Sigmoid colon (tissue), 7 donors: ENCODE data around the gene ZNF284. TPM values are rescaled to one million over a fixed set of nuclear protein-coding genes. Genes with fewer than 3 reads are reported as not detected.

Source experiments
- DNase-seq: peaks from one replicate; pipeline ENCODE4 v3.0.0-alpha.2; 2019
- H3K27ac ChIP-seq, 4 donors: fragments of 200-600 bp; sonication (generic); one replicate each; pipeline ENCODE4 v1.5.1; 2016 to 2019; ENCODE audit warnings: mild to moderate bottlenecking in 1 of 4
- H3K27me3 ChIP-seq, 3 donors: fragments of 200-600 bp; sonication (generic); one replicate each; pipeline ENCODE4 v1.5.1; 2019; ENCODE audit warnings: mild to moderate bottlenecking in 1 of 3
- H3K36me3 ChIP-seq, 4 donors: fragments of 200-600 bp; sonication (generic); one replicate each; pipeline ENCODE4 v1.5.1; 2016 to 2019
- H3K4me1 ChIP-seq, 4 donors: fragments of 200-600 bp; sonication (generic); one replicate each; pipeline ENCODE4 v1.5.1; 2017 to 2019
- H3K4me3 ChIP-seq, 4 donors: fragments of 200-600 bp; sonication (generic); one replicate each; pipeline ENCODE4 v1.5.1; 2017 to 2019; ENCODE audit warnings: mild to moderate bottlenecking in 2 of 4, moderate library complexity in 1 of 4
- H3K9me3 ChIP-seq, 4 donors: fragments of 200-600 bp in 3 of 4; sonication (generic) in 3 of 4; one replicate each; pipeline versions ENCODE4 v1.5.1 to v1.6.1; 2013 to 2019
- CTCF ChIP-seq, 4 experiments: fragments of 450-650 bp in 3 of 4; fragments of 200-600 bp in 1 of 4; IDR thresholded peaks; one replicate each; pipeline ENCODE4 v1.5.1; 2016 to 2019; ENCODE audit warnings: antibody characterized with exemption in 4 of 4, mild to moderate bottlenecking in 3 of 4, moderate library complexity in 2 of 4
- EP300 ChIP-seq, 4 donors: sonication (generic); formaldehyde crosslinking; IDR thresholded peaks; one replicate each; pipeline ENCODE4 v1.6.1; 2017; ENCODE audit warnings: antibody characterized with exemption in 4 of 4
- POLR2A ChIP-seq, 2 donors: fragments of 450-650 bp; IDR thresholded peaks; one replicate each; pipeline ENCODE4 v1.6.1; 2016; ENCODE audit warnings: antibody characterized with exemption in 2 of 2, mild to moderate bottlenecking in 2 of 2, moderate library complexity in 2 of 2
- POLR2AphosphoS5 ChIP-seq, 4 donors: sonication (generic); formaldehyde crosslinking; IDR thresholded peaks; one replicate each; pipeline ENCODE4 v1.6.1; 2017; ENCODE audit warnings: antibody characterized with exemption in 4 of 4
- WGBS, 2 donors: extraction: QIAGEN DNeasy Blood & Tissue Kit; methylation state at CpG; one replicate each; pipeline ENCODE4 v1.1.7; 2013; 5-methylcytosine and 5-hydroxymethylcytosine counted together
- intact Hi-C: fragments of 100-400 bp; cut with DNase I; formaldehyde crosslinking; loops from one replicate; pipeline ENCODE4 v1.15.1; 2023
- polyA plus RNA-seq, 3 donors: library from polyadenylated mRNA; stranded (reverse); fragments of 200-250 nt; gene quantifications; one replicate each; pipeline ENCODE4 v1.2.3, GENCODE V29; 2013
- total RNA-seq, 4 donors: library from RNA; depleted of rRNA; stranded (reverse); fragments of >200 nt; gene quantifications; one replicate each; pipeline ENCODE4 v1.1.0, GENCODE V29; 2016
- donor health status: healthy with polysubstance abuse.
- donor health status: Bipolar disorder and iron deficiency.
- donor health status: healthy.

The ZNF284 gene
- 1 to 10 TPM; 1.8 to 3.6 (median 2.6) TPM for total RNA-seq
- under 1 TPM; 0.46 to 0.99 (median 0.60) TPM for polyA plus RNA-seq

GRCh38 chr19:44071824-44072542, at the start of gene ZNF284:
Gene ZNF284, plus strand, starts transcription at chr19:44072159. Its CDS starts 4,231 bp downstream, at chr19:44076390.
- Histone ChIP-seq H3K4me1 (peaks cover 0 to 14% (median 10%) of the 10 kb centered on the region in 4 donors), H3K27me3 (no peaks in the 10 kb centered on the region), H3K36me3 (peaks cover 0 to 10% (median 3%) of the 10 kb centered on the region in 4 donors), H3K4me3 (peak within 1 kb of the TSS; percentile 47 to 68 (median 62)), H3K27ac (peak within 1 kb of the TSS; percentile 60 to 68 (median 66)), H3K9me3 (peaks cover 5 to 16% (median 7%) of the 10 kb centered on the region in 4 donors)
- peak; percentile 92 for DNase-seq
- intact Hi-C loops, result loop anchor here (1.0 to 2.0 kb wide), 2 partner anchors 23 to 41 kb away; partner anchors contain the start of genes ZNF224 and ZNF225
- TF ChIP-seq CTCF (IDR thresholded peaks at IDR 0.05), result no peak
- no peak for TF ChIP-seq EP300 (IDR thresholded peaks at IDR 0.05)
- TF ChIP-seq POLR2AphosphoS5 (IDR thresholded peaks at IDR 0.05), result peak in 3 of 4 donors; percentile 44 to 60 (median 55)
- WGBS, 2 donors, result 1% methylated on average over 40 of the region's 40 CpGs

GRCh38 chr19:44024900-44025216, 47.1 kb upstream of the ZNF284 start:
- peak overlapping the region; percentile 60 to 76 (median 69) for H3K4me3 ChIP-seq
- H3K27me3 ChIP-seq, result no peaks in the 10 kb centered on the region
- peaks cover 0 to 12% (median 4%) of the 10 kb centered on the region in 4 donors for H3K9me3 ChIP-seq
- no peak for DNase-seq
- 45% methylated on average over 4 of the region's 4 CpGs for whole genome bisulfite sequencing, 2 donors
- peaks cover 17 to 33% (median 29%) of the 10 kb centered on the region in 4 donors for H3K36me3 ChIP-seq
- H3K4me1 ChIP-seq, result peaks cover 0 to 11% (median 7%) of the 10 kb centered on the region in 4 donors
- TF ChIP-seq CTCF (IDR thresholded peaks at IDR 0.05) (no peak), POLR2AphosphoS5 (IDR thresholded peaks at IDR 0.05) (no peak), EP300 (IDR thresholded peaks at IDR 0.05) (no peak), POLR2A (IDR thresholded peaks at IDR 0.05) (no peak)
- intact Hi-C loops, result no loop called here
- H3K27ac ChIP-seq, result peak overlapping the region; percentile 50 to 69 (median 56)

GRCh38 chr19:44025217-44025936, 46.6 kb upstream of the ZNF284 start, which contains the start of gene ZNF222:
Gene ZNF222, plus strand, starts transcription at chr19:44025379. Its CDS starts 58 bp downstream, at chr19:44025437.
- Histone ChIP-seq H3K4me1 (peaks cover 0 to 11% (median 7%) of the 10 kb centered on the region in 4 donors), H3K4me3 (peak within 1 kb of the TSS; percentile 60 to 76 (median 69)), H3K36me3 (peaks cover 17 to 38% (median 34%) of the 10 kb centered on the region in 4 donors), H3K27me3 (no peaks in the 10 kb centered on the region), H3K9me3 (peaks cover 0 to 14% (median 7%) of the 10 kb centered on the region in 4 donors), H3K27ac (peak within 1 kb of the TSS; percentile 50 to 69 (median 56))
- peak; percentile 88 for DNase-seq
- 1 to 3% methylated on average over 37 of the region's 37 CpGs for WGBS, 2 donors
- intact Hi-C loops, result no loop called here
- TF ChIP-seq POLR2AphosphoS5 (IDR thresholded peaks at IDR 0.05) (peak in 2 of 4 donors; percentile 19 to 52), POLR2A (IDR thresholded peaks at IDR 0.05) (no peak)

GRCh38 chr19:44026622-44027021, 45.3 kb upstream of the ZNF284 start:
- H3K27me3 ChIP-seq, result no peaks in the 10 kb centered on the region
- H3K9me3 ChIP-seq, result peaks cover 11 to 22% (median 16%) of the 10 kb centered on the region in 4 donors
- no peak for DNase-seq
- H3K27ac ChIP-seq, result no peak overlapping the region
- TF ChIP-seq POLR2AphosphoS5 (IDR thresholded peaks at IDR 0.05), result no peak
- TF ChIP-seq POLR2A (IDR thresholded peaks at IDR 0.05), result no peak
- no peak for TF ChIP-seq CTCF (IDR thresholded peaks at IDR 0.05)
- no peak for TF ChIP-seq EP300 (IDR thresholded peaks at IDR 0.05)
- intact Hi-C loops, result loop anchor here (2.0 kb wide), 1 partner anchor 24 kb away; no protein-coding TSS in a partner anchor
- H3K4me3 ChIP-seq, result no peak overlapping the region
- WGBS, 2 donors, result 96 to 99% methylated on average over 6 of the region's 6 CpGs
- peaks cover 20 to 51% (median 46%) of the 10 kb centered on the region in 4 donors for H3K36me3 ChIP-seq
- peaks cover 0 to 11% (median 7%) of the 10 kb centered on the region in 4 donors for H3K4me1 ChIP-seq
